Suprapubic skin (tissue), 4 donors: ENCODE results near the gene PEX13. TPM values are rescaled to one million over a fixed set of nuclear protein-coding genes. Genes with fewer than 3 reads are reported as not detected.

Experiments
- DNase-seq, 2 donors: peaks; one replicate each; pipeline ENCODE4 v3.0.0-alpha.2; 2019; ENCODE audit warnings: low spot score in 2 of 2
- H3K27ac ChIP-seq: fragments of 200-600 bp; sonication (generic); one replicate; pipeline ENCODE4 v1.5.1; 2019
- H3K27me3 ChIP-seq: fragments of 200-600 bp; sonication (generic); one replicate; pipeline ENCODE4 v1.5.1; 2019
- H3K36me3 ChIP-seq: fragments of 200-600 bp; sonication (generic); one replicate; pipeline ENCODE4 v1.5.1; 2019
- H3K4me1 ChIP-seq: fragments of 200-600 bp; sonication (generic); one replicate; pipeline ENCODE4 v1.5.1; 2019
- H3K4me3 ChIP-seq: fragments of 200-600 bp; sonication (generic); one replicate; pipeline ENCODE4 v1.5.1; 2019; ENCODE audit warnings: mild to moderate bottlenecking
- H3K9me3 ChIP-seq: fragments of 200-600 bp; sonication (generic); one replicate; pipeline ENCODE4 v1.5.1; 2019
- EP300 ChIP-seq: sonication (generic); formaldehyde crosslinking; IDR thresholded peaks from one replicate; pipeline ENCODE4 v1.6.1; 2017; ENCODE audit warnings: antibody characterized with exemption
- POLR2A ChIP-seq, 2 donors: fragments of 450-650 bp; IDR thresholded peaks; one replicate each; pipeline ENCODE4 v1.6.1; 2017; ENCODE audit warnings: antibody characterized with exemption in 2 of 2, mild to moderate bottlenecking in 2 of 2, moderate library complexity in 2 of 2
- POLR2AphosphoS5 ChIP-seq, 3 donors: sonication (generic); formaldehyde crosslinking; IDR thresholded peaks; one replicate each; pipeline ENCODE4 v1.6.1; 2017; ENCODE audit warnings: antibody characterized with exemption in 3 of 3
- WGBS: methylation state at CpG from one replicate; pipeline ENCODE4 v1.1.5; 2018; 5-methylcytosine and 5-hydroxymethylcytosine counted together
- total RNA-seq, 4 donors: library from RNA; depleted of rRNA; stranded (reverse); fragments of >200 nt; gene quantifications; one replicate each; pipeline ENCODE4 v1.1.0, GENCODE V29; 2016
- TF ChIP-seq, protein P1 (sequence below), 2 donors: fragments of 200-600 bp in 1 of 2; fragments of 450-650 bp in 1 of 2; sonication (generic) in 1 of 2; IDR thresholded peaks; one replicate each; pipeline ENCODE4 v1.5.1; 2016 to 2019; ENCODE audit warnings: antibody characterized with exemption in 2 of 2, mild to moderate bottlenecking in 1 of 2, moderate library complexity in 1 of 2

The PEX13 gene
- total RNA-seq, 4 donors from 2014 or later: 29.5 to 39.2 (median 34.8) TPM

DNA sequence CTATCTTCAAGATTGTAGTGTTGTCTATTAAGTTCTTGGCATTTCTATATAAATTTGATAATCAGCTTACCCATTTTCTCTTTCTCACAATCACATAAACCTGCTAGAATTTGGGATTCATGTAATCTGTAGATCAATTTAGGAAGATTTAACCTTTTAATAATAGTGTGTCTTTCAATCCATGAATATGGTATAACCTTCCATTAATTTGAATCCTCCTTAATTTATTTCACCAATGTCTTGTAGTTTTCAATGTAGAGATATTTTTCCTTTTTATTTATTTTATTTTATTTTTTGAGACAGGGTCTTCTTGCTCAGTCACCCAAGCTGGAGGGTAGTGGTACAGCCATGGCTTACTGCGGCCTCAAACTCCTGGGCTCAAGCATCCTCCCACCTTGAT is 68.4 kb downstream of the PEX13 start:
- no peak for DNase-seq
- Histone ChIP-seq H3K27ac (no peak overlapping the region), H3K9me3 (no peaks in the 10 kb centered on the region), H3K4me3 (no peak overlapping the region), H3K27me3 (no peaks in the 10 kb centered on the region), H3K36me3 (peaks cover 21% of the 10 kb centered on the region), H3K4me1 (no peaks in the 10 kb centered on the region)
- WGBS: 97% methylated on average over 1 of the region's 1 CpG
- TF ChIP-seq POLR2AphosphoS5 (IDR thresholded peaks at IDR 0.05) (no peak), EP300 (no peak), POLR2A (IDR thresholded peaks at IDR 0.05) (no peak)
- TF ChIP-seq, protein P1, sequence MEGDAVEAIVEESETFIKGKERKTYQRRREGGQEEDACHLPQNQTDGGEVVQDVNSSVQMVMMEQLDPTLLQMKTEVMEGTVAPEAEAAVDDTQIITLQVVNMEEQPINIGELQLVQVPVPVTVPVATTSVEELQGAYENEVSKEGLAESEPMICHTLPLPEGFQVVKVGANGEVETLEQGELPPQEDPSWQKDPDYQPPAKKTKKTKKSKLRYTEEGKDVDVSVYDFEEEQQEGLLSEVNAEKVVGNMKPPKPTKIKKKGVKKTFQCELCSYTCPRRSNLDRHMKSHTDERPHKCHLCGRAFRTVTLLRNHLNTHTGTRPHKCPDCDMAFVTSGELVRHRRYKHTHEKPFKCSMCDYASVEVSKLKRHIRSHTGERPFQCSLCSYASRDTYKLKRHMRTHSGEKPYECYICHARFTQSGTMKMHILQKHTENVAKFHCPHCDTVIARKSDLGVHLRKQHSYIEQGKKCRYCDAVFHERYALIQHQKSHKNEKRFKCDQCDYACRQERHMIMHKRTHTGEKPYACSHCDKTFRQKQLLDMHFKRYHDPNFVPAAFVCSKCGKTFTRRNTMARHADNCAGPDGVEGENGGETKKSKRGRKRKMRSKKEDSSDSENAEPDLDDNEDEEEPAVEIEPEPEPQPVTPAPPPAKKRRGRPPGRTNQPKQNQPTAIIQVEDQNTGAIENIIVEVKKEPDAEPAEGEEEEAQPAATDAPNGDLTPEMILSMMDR (IDR thresholded peaks at IDR 0.05): no peak

DNA sequence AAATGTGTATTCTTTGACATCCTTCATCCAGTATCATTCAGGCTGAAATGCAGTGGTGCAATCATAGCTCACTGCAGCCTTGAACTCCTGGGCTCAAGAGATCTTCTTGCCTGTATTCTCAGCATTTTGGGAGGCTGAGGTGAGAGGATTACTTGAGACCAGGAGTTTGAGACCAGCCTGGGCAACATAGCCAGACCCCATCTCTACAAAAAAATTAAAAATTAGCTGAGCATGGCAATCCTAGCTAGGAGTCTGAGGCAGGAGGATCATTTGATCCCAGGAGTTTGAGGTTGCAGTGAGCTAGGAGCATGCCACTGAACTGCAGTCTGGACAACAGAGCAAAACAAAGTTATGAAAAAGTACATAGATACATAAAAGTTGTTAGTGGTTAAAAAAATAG is 72.3 kb downstream of the PEX13 start:
- Histone ChIP-seq H3K4me3 (no peak overlapping the region), H3K27ac (no peak overlapping the region), H3K9me3 (no peaks in the 10 kb centered on the region), H3K36me3 (peaks cover 22% of the 10 kb centered on the region), H3K4me1 (no peaks in the 10 kb centered on the region), H3K27me3 (no peaks in the 10 kb centered on the region)
- no peak for DNase-seq
- no peak for TF ChIP-seq POLR2A (IDR thresholded peaks at IDR 0.05)
- no peak for TF ChIP-seq EP300
- no peak for TF ChIP-seq POLR2AphosphoS5 (IDR thresholded peaks at IDR 0.05)
- TF ChIP-seq, protein P1 (IDR thresholded peaks at IDR 0.05): no peak

DNA sequence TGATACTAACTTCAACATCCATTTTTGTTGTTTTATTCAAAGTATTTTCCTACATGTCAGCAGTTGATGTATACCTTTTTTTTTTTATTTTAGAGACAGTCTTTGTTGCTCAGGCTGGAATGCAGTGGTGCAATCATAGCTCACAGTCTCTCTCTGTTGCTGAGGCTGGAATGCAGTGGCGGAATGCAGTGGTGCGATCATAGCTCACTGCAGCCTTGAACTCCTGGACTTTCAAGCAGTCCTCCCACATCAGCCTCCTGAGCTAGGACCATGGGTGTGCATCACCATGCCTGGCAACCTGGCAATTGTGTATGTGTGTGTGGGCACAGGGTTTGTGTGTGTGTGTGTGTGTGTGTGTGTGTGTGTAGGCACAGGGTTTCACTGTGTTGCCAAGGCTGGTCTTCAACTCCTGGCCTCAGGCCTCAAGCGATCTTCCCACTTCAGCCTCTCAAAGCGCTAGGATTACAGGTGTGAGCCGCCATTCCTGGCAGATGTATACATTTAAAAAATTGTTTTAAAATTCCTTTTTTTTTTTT is 72.9 kb downstream of the PEX13 start:
- TF ChIP-seq, protein P1 (IDR thresholded peaks at IDR 0.05): no peak
- TF ChIP-seq EP300 (no peak), POLR2A (IDR thresholded peaks at IDR 0.05) (no peak), POLR2AphosphoS5 (IDR thresholded peaks at IDR 0.05) (no peak)
- Histone ChIP-seq H3K27me3 (no peaks in the 10 kb centered on the region), H3K9me3 (no peaks in the 10 kb centered on the region), H3K36me3 (peaks cover 22% of the 10 kb centered on the region), H3K27ac (no peak overlapping the region), H3K4me1 (no peaks in the 10 kb centered on the region), H3K4me3 (no peak overlapping the region)
- no peak for DNase-seq
- WGBS: 96% methylated on average over 5 of the region's 5 CpGs

DNA sequence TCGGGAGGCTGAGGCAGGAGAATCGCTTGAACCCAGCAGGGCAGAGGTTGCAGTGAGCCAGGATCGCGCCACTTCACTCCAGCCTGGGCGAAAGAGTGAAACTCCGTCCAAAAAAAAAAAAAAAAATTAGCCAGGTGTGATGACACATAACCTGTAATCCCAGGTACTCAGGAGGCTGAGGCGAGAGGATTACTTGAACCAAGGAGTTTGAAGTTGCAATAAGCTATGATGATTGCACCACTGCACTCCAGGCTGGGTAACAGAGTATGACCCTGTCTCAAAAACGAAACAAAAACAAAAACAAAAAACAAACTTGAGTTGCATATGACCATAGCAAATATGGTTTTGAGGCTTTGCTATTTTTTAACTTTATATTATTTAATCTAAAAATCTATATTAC is 74.0 kb downstream of the PEX13 start:
- no peaks in the 10 kb centered on the region for H3K4me1 ChIP-seq
- H3K36me3 ChIP-seq: peaks cover 22% of the 10 kb centered on the region
- WGBS: 91% methylated on average over 8 of the region's 8 CpGs
- no peak for TF ChIP-seq EP300
- TF ChIP-seq, protein P1 (IDR thresholded peaks at IDR 0.05): no peak
- TF ChIP-seq POLR2A (IDR thresholded peaks at IDR 0.05): no peak
- no peak for TF ChIP-seq POLR2AphosphoS5 (IDR thresholded peaks at IDR 0.05)
- no peak for DNase-seq
- H3K9me3 ChIP-seq: no peaks in the 10 kb centered on the region
- H3K27me3 ChIP-seq: no peaks in the 10 kb centered on the region
- H3K27ac ChIP-seq: no peak overlapping the region
- no peak overlapping the region for H3K4me3 ChIP-seq

DNA sequence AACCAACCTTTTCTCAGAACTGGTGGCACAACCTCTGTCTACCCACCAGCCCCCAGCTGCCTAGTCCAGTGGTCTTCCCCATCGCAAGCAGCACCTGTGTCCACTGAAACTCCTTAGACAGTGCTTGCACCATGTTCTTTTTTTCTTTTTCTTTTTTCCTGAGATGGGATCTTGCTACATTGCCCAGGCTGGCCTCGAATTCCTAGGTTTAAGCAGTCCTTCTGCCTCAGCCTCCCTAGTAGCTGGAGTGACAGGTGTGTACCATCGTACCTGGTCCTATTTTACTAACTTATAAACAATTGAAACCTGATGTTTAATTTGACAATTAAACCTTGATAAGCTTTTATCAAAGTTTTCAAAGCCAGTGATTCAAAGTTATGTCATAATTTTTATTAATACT is 78.9 kb downstream of the PEX13 start:
- H3K4me3 ChIP-seq: no peak overlapping the region
- TF ChIP-seq, protein P1 (IDR thresholded peaks at IDR 0.05): no peak
- no peak for TF ChIP-seq POLR2A (IDR thresholded peaks at IDR 0.05)
- no peak for TF ChIP-seq POLR2AphosphoS5 (IDR thresholded peaks at IDR 0.05)
- TF ChIP-seq EP300: no peak
- 95% methylated on average over 3 of the region's 3 CpGs for WGBS
- no peak for DNase-seq
- H3K27ac ChIP-seq: no peak overlapping the region
- H3K36me3 ChIP-seq: no peaks in the 10 kb centered on the region
- no peaks in the 10 kb centered on the region for H3K4me1 ChIP-seq
- H3K27me3 ChIP-seq: no peaks in the 10 kb centered on the region
- H3K9me3 ChIP-seq: no peaks in the 10 kb centered on the region
